HG02970 (cell line): ENCODE measurements around the gene LARP4B.
"Not testable (repeated sequence)": the region's sequence is repeated elsewhere in the genome, so short reads cannot be mapped to it uniquely, and the experiment has no call there.

Experiments used
- ATAC-seq: cut with Tn5 transposase; IDR thresholded peaks from one replicate; pipeline ENCODE4 v1.9.1; 2021; ENCODE audit warnings: mild to moderate bottlenecking, moderate library complexity, moderate number of reproducible peaks; ENCODE audit not compliant: unreplicated experiment, low FRiP score

Gene LARP4B

DNA sequence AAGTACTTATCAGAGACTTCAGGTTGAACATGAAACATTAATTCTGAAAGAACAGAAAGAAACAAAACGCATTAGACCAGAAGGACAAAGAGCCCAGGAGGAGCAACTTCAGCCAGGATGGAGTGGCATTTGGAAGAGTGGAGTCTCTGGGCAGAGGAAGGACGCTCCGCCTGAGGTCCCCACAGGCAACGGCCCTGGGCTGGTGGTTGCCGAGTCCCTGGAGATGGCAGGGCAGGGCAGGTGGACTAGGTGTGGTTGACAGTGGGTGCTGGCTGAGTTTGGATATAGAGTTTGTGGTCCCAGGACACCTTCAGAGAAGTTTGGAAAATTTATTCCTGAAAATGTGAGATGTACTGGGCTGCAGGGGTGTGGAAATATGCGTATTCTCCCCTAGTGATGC, 27.4 kb upstream of the LARP4B start:
- ATAC-seq, result no peak

- no peak for ATAC-seq
These were observed 26.6 kb upstream of the LARP4B start for GRCh38 chr10:958106-958505.

- no peak for ATAC-seq
These were observed 24.3 kb upstream of the LARP4B start for GRCh38 chr10:955820-956217.

GRCh38 chr10:955127-955819, 23.8 kb upstream of the LARP4B start:
- no peak for ATAC-seq

GRCh38 chr10:954396-954795, 22.9 kb upstream of the LARP4B start:
- ATAC-seq, result no peak

DNA sequence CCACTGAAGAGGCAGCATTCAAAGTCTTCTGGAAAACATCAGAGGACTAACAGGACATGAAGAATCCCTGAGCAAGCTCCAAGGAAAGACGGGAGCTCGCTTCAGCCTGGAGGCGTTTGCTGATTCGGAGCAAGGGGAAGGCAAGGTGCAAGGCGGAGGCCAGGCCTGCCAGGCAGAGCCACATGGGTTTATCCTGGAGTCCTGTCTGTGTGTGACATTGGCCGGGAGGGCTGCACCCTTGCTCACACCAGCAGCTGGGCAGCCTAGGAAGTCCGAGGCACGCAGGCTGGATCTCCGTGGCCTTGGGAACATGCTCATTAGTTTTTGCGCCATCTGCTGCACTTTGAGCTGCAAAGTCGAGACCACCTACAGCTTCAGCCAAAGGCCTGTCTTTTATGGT, 22.3 kb upstream of the LARP4B start:
- no peak for ATAC-seq

GRCh38 chr10:949446-949845, 17.9 kb upstream of the LARP4B start:
- no peak for ATAC-seq

DNA sequence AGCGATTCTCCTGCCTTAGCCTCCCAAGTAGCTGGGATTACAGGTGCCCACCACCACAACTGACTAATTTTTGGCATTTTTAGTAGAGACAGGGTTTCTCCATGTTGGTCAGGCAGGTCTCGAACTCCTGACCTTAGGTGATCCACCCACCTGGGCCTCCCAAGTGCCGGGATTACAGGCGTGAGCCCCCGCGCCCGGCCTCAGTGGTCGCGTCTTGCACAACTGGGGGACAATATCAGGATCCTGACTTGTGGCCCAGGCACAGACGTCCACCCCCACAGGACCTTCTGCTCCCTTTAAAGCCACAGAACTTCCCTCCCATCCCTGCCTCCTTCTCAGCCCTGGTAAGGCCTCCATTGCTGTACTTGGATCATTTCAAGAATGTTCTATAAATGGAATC, 16.8 kb upstream of the LARP4B start:
- ATAC-seq, result no peak

DNA sequence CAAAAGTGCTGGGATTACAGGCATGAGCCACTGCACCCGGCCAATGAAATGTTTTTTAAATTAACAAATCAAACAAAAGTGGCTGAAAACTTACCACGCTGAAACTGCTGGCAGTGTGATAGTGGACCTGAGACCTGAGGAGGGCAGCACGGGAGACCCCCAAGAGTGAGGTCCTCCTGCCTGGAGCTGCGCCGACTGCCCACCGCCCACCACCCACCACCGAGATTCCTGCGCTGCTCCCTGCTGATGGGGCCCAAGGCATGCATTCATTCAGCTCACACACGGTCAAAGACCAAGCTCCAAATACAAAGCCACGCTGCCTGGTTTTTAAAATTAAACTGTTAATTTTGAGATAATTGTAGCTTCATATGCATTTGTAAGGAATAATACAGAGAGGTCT, 16.4 kb upstream of the LARP4B start:
- ATAC-seq, result no peak

- no peak for ATAC-seq
These were observed 15.5 kb upstream of the LARP4B start for GRCh38 chr10:947051-947450.

DNA sequence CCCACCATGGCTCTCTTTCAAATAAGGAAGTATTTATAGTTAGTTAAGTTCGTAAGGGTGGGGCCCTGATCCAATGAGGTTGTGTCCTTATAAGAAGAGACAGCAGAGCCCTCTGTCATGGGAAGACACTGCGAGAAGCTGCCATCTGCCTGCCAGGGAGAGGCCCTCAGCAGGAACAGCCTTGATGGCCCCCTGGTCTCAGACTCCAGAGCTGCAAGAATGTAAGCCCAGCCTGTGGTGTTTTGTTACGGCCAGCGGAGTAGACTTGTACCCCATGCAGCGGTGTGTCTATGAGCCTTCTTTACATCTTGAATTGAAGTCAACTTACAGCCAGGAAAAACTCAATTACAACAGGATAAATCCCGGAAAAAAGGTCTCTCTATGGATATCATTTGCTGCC, 14.3 kb upstream of the LARP4B start:
- no peak for ATAC-seq

- no peak for ATAC-seq
These were observed 12.7 kb upstream of the LARP4B start for GRCh38 chr10:944034-944831.

- ATAC-seq, result no peak
These were observed 12.0 kb upstream of the LARP4B start for GRCh38 chr10:943334-944033.

- no peak for ATAC-seq
These were observed 7.6 kb upstream of the LARP4B start for GRCh38 chr10:938941-939678.

DNA sequence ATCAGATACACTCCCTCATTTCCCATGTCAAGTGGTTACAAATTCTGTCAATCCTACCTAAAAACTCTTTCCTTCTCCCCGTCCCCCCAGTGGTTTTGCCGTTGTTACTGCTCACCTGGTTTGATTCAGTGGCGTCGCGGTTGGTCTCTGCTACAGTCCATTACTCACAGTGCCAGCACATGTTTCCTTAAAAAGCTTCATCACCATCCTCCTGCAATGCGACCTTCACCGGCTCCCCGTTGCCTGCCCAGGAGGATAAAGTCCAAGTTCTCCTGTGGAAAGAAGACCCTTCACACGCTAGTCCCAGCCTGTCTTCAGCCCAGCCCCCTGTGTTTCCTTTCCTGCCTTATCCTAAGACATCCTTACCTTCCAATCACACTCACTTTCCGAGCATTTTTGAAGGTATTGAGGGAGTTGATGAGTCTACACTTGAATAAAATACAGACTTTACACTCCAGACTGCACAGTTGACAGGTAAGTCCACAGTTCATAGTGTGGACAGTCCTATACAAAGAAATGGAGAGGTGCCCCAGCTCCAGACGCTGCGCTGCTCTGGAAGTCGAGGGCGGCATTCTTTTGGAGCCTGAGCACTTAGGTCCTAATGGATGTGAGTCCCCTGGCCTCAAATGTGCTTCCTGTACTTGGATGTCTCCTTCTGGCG, 3.4 kb upstream of the LARP4B start:
- no peak for ATAC-seq

- not testable (repeated sequence) for ATAC-seq
These were observed 2.7 kb upstream of the LARP4B start for GRCh38 chr10:934165-934564.

DNA sequence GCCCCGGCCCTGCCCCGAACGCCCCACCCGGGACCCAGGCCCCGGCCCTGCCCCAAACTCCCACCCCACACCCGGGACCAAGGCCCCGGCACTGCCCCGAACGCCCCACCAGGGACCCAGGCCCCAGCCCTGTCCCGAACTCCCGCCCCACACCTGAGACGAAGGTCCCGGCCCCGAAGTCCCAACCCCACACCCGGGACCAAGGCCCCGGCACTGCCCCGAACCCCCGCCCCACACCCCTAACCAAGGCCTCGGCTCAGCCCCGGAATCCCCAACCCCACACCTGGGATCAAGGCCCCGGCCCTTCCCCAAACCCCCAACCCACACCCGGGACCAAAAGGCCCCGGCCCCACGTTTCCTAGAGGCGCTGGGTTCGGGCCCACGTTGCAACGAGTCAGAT, 1.1 kb upstream of the LARP4B start:
- ATAC-seq, result no peak

DNA sequence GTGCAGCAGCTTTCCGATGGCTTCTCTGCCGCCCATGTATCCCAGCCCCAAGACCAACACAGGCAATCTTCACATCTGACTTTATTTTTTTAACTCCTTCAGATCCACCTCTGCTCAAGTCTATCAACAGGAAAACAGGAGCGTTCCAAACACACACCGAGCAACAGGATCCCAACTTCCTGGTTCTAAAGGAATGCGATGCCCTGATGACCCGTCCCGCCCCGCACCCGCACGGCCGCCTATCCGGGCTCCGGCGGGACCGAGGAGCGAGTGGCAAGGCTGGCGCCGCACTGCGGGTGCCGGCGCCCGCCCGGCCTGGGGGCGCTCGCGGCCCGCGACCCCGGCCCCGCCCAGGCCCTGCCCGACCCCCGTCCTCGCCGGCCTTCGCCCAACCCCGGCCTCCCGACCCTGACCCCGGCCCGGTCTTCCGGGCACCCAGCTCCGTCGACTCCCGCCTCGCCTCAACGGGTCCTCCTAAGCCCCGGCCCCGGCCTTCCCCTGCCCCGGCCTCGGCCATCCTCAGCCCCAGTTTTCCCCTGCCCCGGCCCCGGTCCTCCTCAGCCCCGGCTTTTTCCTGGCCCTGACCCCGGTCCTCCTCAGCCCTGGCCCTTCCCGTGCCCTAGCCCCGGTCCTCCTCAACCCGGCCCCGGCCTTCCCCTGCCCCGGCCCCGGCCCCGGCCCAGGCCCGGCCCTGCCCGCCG, 730 bp downstream of the LARP4B start:
- no peak for ATAC-seq

GRCh38 chr10:929960-930624, 1.4 kb downstream of the LARP4B start:
- no peak for ATAC-seq
